ENCODE results near the gene CEACAM1. TPM values are rescaled to one million over a fixed set of nuclear protein-coding genes. Genes with fewer than 3 reads are reported as not detected.

The CEACAM1 gene
- total RNA-seq, 1 experiment from 2014 or later, result 0.56 TPM

- no peak for TF ChIP-seq CTCF (IDR thresholded peaks at IDR 0.05; ENCODE audit: unreplicated experiment)
- intact Hi-C loops (cut with micrococcal nuclease), result no loop called here
- CTCF ChIA-PET, result interaction anchor here (0.6 to 1.7 kb wide), 2 partner anchors 25 to 35 kb away, joined by 3 to 5 read pairs; no protein-coding TSS in a partner anchor
Measured at GRCh38 chr19:42571116-42571515, 42.8 kb upstream of the CEACAM1 start.

GRCh38 chr19:42569193-42569592 lies 40.9 kb upstream of the CEACAM1 start:
- H3K4me3 Mint-ChIP-seq (ENCODE audit: unreplicated experiment), result no peak overlapping the region
- CTCF ChIA-PET, result interaction anchor here (0.6 to 1.3 kb wide), 3 partner anchors 27 to 95 kb away, joined by 3 read pairs; partner anchors contain the start of gene CEACAM1
- peaks cover 61% of the 10 kb centered on the region for H3K27me3 Mint-ChIP-seq (ENCODE audit: insufficient read depth, unreplicated experiment)
- intact Hi-C loops (cut with micrococcal nuclease), result no loop called here
- BruUV-seq (replicated peaks), result no TSS peak
- POLR2A ChIA-PET, result no interaction called here
- no peak overlapping the region for H3K27ac Mint-ChIP-seq (ENCODE audit: low read depth, unreplicated experiment)
- DNase-seq (ENCODE audit: unreplicated experiment), result no peak
- no peak for TF ChIP-seq CTCF (IDR thresholded peaks at IDR 0.05; ENCODE audit: unreplicated experiment)
- H3K36me3 Mint-ChIP-seq (ENCODE audit: insufficient read depth, unreplicated experiment), result no peaks in the 10 kb centered on the region
- H3K4me1 Mint-ChIP-seq (ENCODE audit: insufficient read depth, unreplicated experiment), result no peaks in the 10 kb centered on the region
- no peaks in the 10 kb centered on the region for H3K9me3 Mint-ChIP-seq (ENCODE audit: unreplicated experiment)

More at GRCh38 chr19:42571116-42571515, 42.8 kb upstream of the CEACAM1 start:
- no TSS peak for BruUV-seq (replicated peaks)
- POLR2A ChIA-PET, result no interaction called here
- no peak for DNase-seq (ENCODE audit: unreplicated experiment)
- H3K27ac Mint-ChIP-seq (ENCODE audit: low read depth, unreplicated experiment), result no peak overlapping the region
- peaks cover 68% of the 10 kb centered on the region for H3K27me3 Mint-ChIP-seq (ENCODE audit: insufficient read depth, unreplicated experiment)
- H3K9me3 Mint-ChIP-seq (ENCODE audit: unreplicated experiment), result no peaks in the 10 kb centered on the region
- no peak overlapping the region for H3K4me3 Mint-ChIP-seq (ENCODE audit: unreplicated experiment)
- no peaks in the 10 kb centered on the region for H3K36me3 Mint-ChIP-seq (ENCODE audit: insufficient read depth, unreplicated experiment)
- no peaks in the 10 kb centered on the region for H3K4me1 Mint-ChIP-seq (ENCODE audit: insufficient read depth, unreplicated experiment)

GRCh38 chr19:42568006-42568405 lies 39.7 kb upstream of the CEACAM1 start:
- Mint-ChIP-seq H3K27ac (ENCODE audit: low read depth, unreplicated experiment) (no peak overlapping the region), H3K4me1 (ENCODE audit: insufficient read depth, unreplicated experiment) (peaks cover 4% of the 10 kb centered on the region), H3K4me3 (ENCODE audit: unreplicated experiment) (no peak overlapping the region), H3K27me3 (ENCODE audit: insufficient read depth, unreplicated experiment) (peaks cover 49% of the 10 kb centered on the region), H3K9me3 (ENCODE audit: unreplicated experiment) (no peaks in the 10 kb centered on the region), H3K36me3 (ENCODE audit: insufficient read depth, unreplicated experiment) (peaks cover 6% of the 10 kb centered on the region)
- no peak for DNase-seq (ENCODE audit: unreplicated experiment)
- no peak for TF ChIP-seq CTCF (IDR thresholded peaks at IDR 0.05; ENCODE audit: unreplicated experiment)
- intact Hi-C loops (cut with micrococcal nuclease), result no loop called here
- no TSS peak for BruUV-seq (replicated peaks)
- POLR2A ChIA-PET, result no interaction called here
- CTCF ChIA-PET, result interaction anchor here (0.5 to 3.9 kb wide), 6 partner anchors 29 to 732 kb away, joined by 3 to 31 read pairs (median 5); no protein-coding TSS in a partner anchor

GRCh38 chr19:42567567-42567966 lies 39.3 kb upstream of the CEACAM1 start:
- peaks cover 4% of the 10 kb centered on the region for H3K4me1 Mint-ChIP-seq (ENCODE audit: insufficient read depth, unreplicated experiment)

More at GRCh38 chr19:42567567-42567966, 39.3 kb upstream of the CEACAM1 start:
- DNase-seq (ENCODE audit: unreplicated experiment), result no peak
- no peak overlapping the region for H3K4me3 Mint-ChIP-seq (ENCODE audit: unreplicated experiment)
- CTCF ChIA-PET, result interaction anchor here (0.5 to 3.9 kb wide), 12 partner anchors 9 to 1609 kb away, joined by 3 to 31 read pairs (median 4); no protein-coding TSS in a partner anchor
- no peak overlapping the region for H3K27ac Mint-ChIP-seq (ENCODE audit: low read depth, unreplicated experiment)
- POLR2A ChIA-PET, result no interaction called here
- H3K27me3 Mint-ChIP-seq (ENCODE audit: insufficient read depth, unreplicated experiment), result peaks cover 45% of the 10 kb centered on the region
- peaks cover 6% of the 10 kb centered on the region for H3K36me3 Mint-ChIP-seq (ENCODE audit: insufficient read depth, unreplicated experiment)
- no peaks in the 10 kb centered on the region for H3K9me3 Mint-ChIP-seq (ENCODE audit: unreplicated experiment)
- no peak for TF ChIP-seq CTCF (IDR thresholded peaks at IDR 0.05; ENCODE audit: unreplicated experiment)
- BruUV-seq (replicated peaks), result no TSS peak
- intact Hi-C loops (cut with micrococcal nuclease), result no loop called here

All from MCF 10A (cell line).